GM18519 (cell line): ENCODE data around the gene RAB11FIP3.

Experiments
- ATAC-seq: cut with Tn5 transposase; IDR thresholded peaks from one replicate; pipeline ENCODE4 v1.9.1; 2021; ENCODE audit warnings: mild to moderate bottlenecking, moderate library complexity; ENCODE audit not compliant: unreplicated experiment, low FRiP score

The RAB11FIP3 gene

GRCh38 chr16:528111-529011 lies 102.9 kb downstream of the RAB11FIP3 start:
- ATAC-seq = peak; percentile 3

DNA sequence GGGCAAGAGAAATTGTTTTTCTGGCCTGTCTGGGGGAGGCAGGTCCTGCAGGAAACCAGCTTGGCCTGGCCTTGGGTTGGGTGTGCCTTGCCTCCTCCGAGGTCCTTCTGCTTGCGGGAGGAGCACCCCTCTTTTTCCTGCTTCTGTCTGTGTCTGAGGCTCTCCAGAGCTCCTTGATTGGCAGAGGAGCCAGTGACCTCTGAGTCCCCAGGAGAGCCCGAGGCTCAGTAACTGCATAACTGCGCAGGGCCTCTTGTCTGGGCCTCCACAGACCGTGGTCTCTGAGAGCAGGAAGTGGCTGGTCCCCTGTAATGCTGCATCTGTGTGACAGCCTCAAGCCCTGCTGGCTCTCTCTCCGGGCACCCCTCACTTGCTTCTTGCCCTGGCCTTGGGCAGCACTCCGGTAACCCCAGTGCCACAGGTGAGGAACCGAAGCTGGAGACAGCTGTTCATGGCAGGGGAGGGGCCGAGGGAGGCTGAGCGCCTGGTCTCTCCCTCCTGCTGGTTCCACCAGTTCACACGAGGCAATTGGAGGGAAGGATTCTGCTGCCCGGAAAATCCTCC lies 103.6 kb downstream of the RAB11FIP3 start:
- no peak for ATAC-seq

- ATAC-seq = no peak
Observed at GRCh38 chr16:530111-530817, 104.8 kb downstream of the RAB11FIP3 start.

GRCh38 chr16:531494-532125 lies 106.2 kb downstream of the RAB11FIP3 start:
- ATAC-seq = no peak

DNA sequence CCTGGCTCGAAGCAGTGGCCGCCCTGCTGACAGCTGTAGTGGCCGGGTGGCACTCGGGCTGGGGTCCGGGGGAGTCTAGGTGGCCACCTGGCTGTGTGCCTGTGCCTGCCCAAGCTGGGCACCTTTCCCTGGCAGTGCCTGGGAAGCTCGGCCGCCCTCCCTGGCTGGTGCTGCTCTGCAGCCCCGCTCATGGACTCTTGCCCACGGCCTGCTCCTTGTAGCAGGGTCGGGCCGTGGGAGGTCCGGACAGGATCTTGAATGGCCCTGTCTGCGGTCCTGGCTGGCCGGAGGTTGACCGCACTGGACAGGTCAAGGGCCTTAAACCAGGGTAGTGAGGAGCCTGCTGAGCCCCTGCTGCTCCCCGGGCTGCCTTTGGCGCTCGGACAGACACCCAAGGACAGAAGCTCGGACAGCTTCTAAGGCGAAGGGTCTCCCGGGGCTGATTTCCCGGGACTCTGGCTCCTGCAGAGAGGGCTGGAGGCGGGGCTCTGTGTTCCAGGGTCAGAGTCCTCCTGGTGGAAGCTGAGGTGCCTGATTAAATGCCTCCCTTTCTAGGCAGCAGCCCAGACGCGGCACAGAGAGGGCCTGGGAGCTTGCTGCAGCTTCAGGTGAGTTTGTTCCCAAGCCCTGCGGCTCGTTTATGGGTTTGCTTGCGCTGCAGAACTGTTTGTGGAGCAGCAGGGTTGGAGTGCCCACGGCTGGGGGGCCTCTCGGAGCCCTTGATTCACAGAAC lies 108.1 kb downstream of the RAB11FIP3 start:
- no peak for ATAC-seq

GRCh38 chr16:534135-534534 lies 108.7 kb downstream of the RAB11FIP3 start:
- ATAC-seq = no peak

- ATAC-seq = no peak
Observed at GRCh38 chr16:534856-535445, 109.5 kb downstream of the RAB11FIP3 start.

- no peak for ATAC-seq
Observed at GRCh38 chr16:535446-536405, 110.3 kb downstream of the RAB11FIP3 start.

DNA sequence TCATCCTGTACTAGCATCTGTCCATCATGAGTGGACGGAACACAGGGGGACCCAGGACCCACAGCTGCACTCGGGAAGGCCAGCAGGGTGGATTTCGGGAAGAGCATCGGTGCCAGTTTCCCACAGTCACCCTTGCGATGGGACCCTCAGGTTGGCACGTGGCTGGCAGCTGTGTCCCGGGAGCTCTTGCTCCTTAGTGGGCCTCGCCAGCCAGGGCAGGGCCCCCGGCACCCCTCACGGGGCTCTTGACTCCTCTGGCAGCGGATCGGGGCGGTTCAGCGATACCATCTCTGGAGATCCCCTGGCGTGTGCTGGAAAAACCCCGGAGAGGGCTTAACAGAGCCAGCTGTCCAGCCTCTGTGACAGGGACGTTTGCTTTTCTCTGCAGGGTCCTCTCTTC lies 111.3 kb downstream of the RAB11FIP3 start:
- ATAC-seq = no peak

- no peak for ATAC-seq
Observed at GRCh38 chr16:537415-538335, 112.2 kb downstream of the RAB11FIP3 start.

DNA sequence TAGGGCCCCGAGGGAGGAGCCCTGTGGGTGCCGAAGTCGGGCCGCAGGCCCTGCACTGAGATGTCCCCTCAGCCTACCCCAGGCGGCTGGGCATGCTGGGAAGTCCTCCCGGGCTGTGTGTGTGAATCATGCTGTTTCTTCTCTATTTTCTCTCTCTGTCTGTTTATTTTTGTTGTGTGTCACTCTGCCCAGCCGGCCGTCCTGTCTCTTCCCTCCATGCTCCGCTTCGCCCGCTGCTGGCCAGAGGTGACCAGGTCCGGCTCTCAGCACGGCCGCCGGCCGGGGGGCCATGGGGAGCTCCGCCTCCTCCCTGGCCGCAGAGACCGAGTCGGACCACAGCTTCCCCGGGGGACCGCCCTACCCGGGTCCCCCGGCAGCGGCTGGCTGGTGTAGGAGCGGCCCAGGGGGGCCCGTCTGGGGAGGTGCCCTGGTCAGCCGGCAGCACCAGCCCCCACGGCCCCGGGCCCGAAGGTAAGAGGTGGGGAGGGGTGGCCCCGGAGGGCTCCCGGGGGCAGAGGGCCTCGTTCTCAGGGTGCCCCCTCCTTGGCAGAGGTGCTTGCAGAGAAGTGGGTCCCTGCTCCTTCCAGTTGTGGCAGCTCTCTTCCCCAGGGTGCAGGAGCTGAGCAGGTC lies 114.6 kb downstream of the RAB11FIP3 start:
- no peak for ATAC-seq

DNA sequence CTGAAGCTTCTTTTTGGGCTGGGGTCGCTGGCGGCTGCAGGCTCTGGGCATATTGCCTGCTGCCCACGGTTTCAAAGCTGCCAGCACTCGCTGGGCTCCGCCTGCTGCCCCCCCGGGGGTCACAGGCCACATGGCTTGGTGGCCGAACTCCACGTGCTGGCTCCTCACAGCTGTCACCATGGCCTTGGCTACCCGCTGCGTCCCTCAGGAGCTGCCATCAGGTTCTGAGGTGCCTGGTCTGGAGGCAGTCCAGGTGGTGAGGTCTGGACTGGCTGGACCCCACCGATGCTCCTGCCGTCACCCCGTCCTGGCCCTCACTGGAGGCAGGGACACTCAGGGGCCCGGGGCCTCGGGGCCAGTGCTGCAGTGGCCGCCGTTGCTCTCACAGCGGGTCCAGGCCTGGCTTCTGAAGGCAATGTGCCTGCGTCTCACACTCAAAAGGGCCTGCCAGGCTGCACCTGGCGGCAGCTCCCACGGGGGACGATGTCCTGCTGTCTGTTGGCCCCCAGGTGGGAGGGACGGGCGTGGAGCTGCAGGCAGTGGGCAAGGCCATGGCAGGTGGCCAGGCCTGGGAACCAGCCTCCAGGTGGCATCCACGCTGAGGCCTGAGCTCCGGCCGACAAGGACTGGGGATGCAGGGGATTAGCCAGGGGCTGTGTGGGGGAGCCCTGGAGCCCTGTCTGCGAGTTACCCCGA lies 115.3 kb downstream of the RAB11FIP3 start:
- no peak for ATAC-seq

DNA sequence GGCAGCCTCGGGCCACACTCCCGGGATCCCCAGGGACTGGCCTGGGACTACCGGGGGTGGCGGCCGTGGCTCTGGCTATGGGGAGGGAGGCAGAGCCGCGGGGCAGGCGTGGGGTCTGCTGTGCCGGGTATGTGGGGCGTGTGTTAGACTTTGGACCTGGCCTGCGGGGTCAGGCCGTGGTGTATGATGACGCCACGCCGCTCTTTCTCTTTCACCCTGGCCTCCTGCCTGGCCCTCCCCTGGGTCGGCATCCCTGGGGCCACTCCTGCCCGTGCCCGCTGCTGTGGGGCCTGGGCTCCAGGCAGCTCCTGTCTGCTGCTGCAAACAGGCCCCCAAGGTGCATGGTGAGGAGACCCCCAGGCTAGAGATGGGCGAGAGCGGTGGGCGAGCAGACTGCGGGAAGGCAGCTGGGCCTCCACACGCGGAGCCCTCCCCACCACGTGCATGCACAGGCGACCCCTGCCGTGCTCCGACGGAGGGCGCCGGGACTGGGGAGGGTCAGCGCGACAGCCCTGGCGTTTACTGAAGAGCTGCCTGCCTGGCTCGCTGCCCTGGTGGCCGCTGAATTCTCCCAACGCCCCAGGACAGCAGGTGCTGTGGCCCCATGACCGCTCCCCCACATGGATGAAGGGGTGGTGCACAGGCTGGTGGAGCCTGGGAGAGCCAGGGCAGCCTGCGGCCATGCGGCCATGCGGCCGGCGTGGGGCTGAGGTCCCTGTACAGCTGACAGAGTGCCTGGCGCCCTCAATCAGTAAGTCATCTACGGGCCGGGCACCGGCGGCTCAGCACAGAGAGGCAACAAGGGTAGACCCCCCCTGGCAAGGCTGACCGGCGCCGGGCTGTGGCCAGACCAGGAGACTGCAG lies 118.1 kb downstream of the RAB11FIP3 start:
- no peak for ATAC-seq

GRCh38 chr16:544517-544916 lies 119.1 kb downstream of the RAB11FIP3 start:
- ATAC-seq = no peak

- no peak for ATAC-seq
Observed at GRCh38 chr16:546909-547770, 121.7 kb downstream of the RAB11FIP3 start.
